PFSK-1 (cell line): Measurements from ENCODE around the gene LSM4.

Experiments
- FOXP2 ChIP-seq: optimal IDR thresholded peaks from 2 replicates; pipeline ENCODE3; 2011; ENCODE audit warnings: borderline replicate concordance, control low read depth, inconsistent platforms; ENCODE audit not compliant: insufficient read depth; ENCODE audit errors: extremely low read length, extremely low read depth
- POLR2AphosphoS5 ChIP-seq: IDR thresholded peaks from 2 replicates; pipeline ENCODE4 v1.6.1; 2012; ENCODE audit warnings: low read depth, mild to moderate bottlenecking, control low read depth, low read length, moderate library complexity
- REST ChIP-seq, 2 experiments: IDR thresholded peaks; 2 replicates each; pipeline versions ENCODE4 v1.6.1 to v1.8.0; 2011 to 2012; ENCODE audit warnings: low read depth in 2 of 2, low read length in 2 of 2, control low read depth in 1 of 2, inconsistent platforms in 1 of 2, mild to moderate bottlenecking in 1 of 2, moderate library complexity in 1 of 2; ENCODE audit not compliant: insufficient read depth in 1 of 2
- SIN3A ChIP-seq: IDR thresholded peaks from 2 replicates; pipeline ENCODE4 v1.6.1; 2012; ENCODE audit warnings: mild to moderate bottlenecking, low read length, moderate library complexity, borderline replicate concordance; ENCODE audit not compliant: insufficient read depth
- TAF1 ChIP-seq: IDR thresholded peaks from 2 replicates; pipeline ENCODE4 v1.6.1; 2012; ENCODE audit warnings: low read length, control low read depth, borderline replicate concordance; ENCODE audit not compliant: insufficient read depth

LSM4 gene

DNA sequence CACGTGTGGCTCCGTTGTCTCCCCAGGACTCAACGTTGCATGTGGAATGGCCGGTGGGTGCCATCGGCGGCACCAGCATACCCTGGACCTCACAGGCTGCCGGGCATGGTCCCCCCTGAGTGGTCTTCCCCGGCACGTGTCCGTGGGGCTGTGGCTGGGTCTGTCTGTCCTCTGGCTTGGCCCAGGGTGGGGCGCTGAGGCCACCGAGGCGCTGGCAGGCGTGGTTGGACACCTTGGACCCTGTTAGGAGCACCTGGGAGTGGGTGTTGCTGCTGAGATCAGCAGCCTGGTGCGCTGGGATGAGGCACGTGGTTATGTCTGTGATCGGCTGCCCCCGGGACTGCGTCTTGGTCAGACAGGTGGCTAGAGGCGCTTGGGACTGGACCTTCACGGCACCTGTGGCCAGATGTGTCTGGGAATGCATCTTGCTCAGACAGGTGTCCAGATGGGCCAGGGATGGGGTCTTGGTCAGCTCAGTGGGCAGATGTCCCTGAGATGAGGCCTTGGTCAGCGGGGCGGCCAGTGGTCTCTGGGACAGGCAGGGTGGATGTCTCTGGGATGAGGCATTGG is 57.8 kb downstream of the LSM4 start:
- no peak for TF ChIP-seq FOXP2
- TF ChIP-seq POLR2AphosphoS5: no peak
- TF ChIP-seq SIN3A: no peak
- no peak for TF ChIP-seq TAF1
- no peak for TF ChIP-seq REST (IDR thresholded peaks at IDR 0.05; ENCODE audit: insufficient read depth in 1 of 2, low read depth in 2 of 2, low read length in 2 of 2)

- TF ChIP-seq FOXP2 (no peak), TAF1 (no peak), SIN3A (no peak), REST (IDR thresholded peaks at IDR 0.05; ENCODE audit: insufficient read depth in 1 of 2, low read depth in 2 of 2, low read length in 2 of 2) (no peak), POLR2AphosphoS5 (no peak)
Observed at GRCh38 chr19:18264137-18264854, 58.6 kb downstream of the LSM4 start.

GRCh38 chr19:18263324-18264136 is 59.3 kb downstream of the LSM4 start:
- no peak for TF ChIP-seq FOXP2
- no peak for TF ChIP-seq POLR2AphosphoS5
- TF ChIP-seq TAF1: no peak
- TF ChIP-seq SIN3A: no peak
- no peak for TF ChIP-seq REST (IDR thresholded peaks at IDR 0.05; ENCODE audit: insufficient read depth in 1 of 2, low read depth in 2 of 2, low read length in 2 of 2)

- TF ChIP-seq FOXP2 (no peak), REST (IDR thresholded peaks at IDR 0.05; ENCODE audit: insufficient read depth in 1 of 2, low read depth in 2 of 2, low read length in 2 of 2) (no peak), SIN3A (no peak), POLR2AphosphoS5 (no peak), TAF1 (no peak)
Observed at GRCh38 chr19:18262917-18263316, 60.0 kb downstream of the LSM4 start.
